GM18502 (cell line): ENCODE measurements around the gene SARDH.
"Not testable (repeated sequence)": the region's sequence is repeated elsewhere in the genome, so short reads cannot be mapped to it uniquely, and the experiment has no call there.

Experiments
- ATAC-seq: cut with Tn5 transposase; IDR thresholded peaks from one replicate; pipeline ENCODE4 v1.9.1; 2021; ENCODE audit warnings: mild to moderate bottlenecking; ENCODE audit not compliant: unreplicated experiment, poor library complexity

The SARDH gene

GRCh38 chr9:133675796-133676195 is 62.4 kb downstream of the SARDH start:
- not testable (repeated sequence) for ATAC-seq

DNA sequence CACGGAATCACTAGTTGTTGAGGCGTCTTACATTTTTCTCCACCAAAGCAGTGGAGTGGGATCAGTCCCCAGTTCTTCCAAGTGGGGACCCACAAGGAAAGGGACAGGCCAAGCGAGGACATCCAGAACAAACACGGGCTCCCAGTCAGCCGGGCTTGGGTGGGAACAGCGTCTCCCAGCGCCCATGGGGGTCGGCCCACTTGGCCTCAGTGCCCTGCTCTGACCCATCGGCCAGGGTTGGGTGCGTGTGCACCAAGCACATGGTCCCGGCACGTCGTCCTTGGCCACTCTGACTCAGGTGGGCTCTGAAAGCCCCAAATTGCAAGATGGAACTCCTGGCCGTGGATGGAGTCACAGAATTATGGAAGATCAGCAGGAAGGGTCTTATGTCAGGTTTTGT is 64.1 kb downstream of the SARDH start:
- no peak for ATAC-seq

- ATAC-seq: no peak
Observed at GRCh38 chr9:133673258-133673655, 64.9 kb downstream of the SARDH start.

GRCh38 chr9:133672503-133673257 is 65.5 kb downstream of the SARDH start:
- ATAC-seq: no peak

GRCh38 chr9:133671371-133671770 is 66.8 kb downstream of the SARDH start:
- no peak for ATAC-seq

- ATAC-seq: no peak
Observed at GRCh38 chr9:133670466-133670865, 67.7 kb downstream of the SARDH start.

- ATAC-seq: no peak
Observed at GRCh38 chr9:133669182-133669801, 68.9 kb downstream of the SARDH start.

- no peak for ATAC-seq
Observed at GRCh38 chr9:133667759-133668450, 70.2 kb downstream of the SARDH start.

DNA sequence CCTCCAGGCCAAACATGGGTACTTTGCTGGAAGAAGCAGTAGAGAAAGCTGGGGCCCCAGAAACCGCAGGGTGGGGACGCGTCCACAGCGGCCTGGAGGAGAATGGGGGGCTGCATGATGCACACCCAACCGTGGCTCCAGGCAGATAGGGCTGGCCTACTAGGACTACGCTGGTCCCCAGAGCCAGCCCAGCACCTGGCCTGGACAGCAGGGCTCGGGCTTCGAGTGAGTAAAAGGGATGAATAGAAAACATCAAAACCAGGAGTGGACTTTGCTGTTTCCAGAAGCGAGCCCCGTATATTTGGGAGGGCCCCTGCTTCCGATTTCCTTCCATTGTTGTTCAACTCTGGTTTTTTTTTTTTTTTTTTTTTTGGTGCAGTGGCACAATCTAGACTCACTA is 71.3 kb downstream of the SARDH start:
- ATAC-seq: no peak

GRCh38 chr9:133666387-133666786 is 71.8 kb downstream of the SARDH start:
- ATAC-seq: no peak

DNA sequence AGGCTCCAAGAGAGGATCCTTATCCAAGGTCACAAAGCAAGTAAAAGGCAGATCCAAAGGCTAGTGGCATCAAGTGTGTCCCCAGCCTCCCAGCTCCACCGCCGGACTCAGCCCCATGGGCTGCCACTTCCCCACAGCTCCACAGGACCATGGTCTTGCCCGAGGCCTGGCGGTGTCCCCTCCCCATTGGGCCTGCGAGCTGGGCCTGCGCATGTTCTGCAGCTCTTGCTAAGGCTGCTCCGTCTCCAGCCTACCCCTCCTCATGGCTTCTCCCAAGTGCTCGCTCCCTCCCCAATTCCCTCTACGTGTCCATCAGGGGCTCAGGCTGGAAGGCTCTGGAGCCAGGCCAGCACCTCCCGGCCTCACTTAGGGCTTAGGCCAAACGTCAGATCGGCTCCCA is 72.6 kb downstream of the SARDH start:
- no peak for ATAC-seq

GRCh38 chr9:133665096-133665495 is 73.1 kb downstream of the SARDH start:
- no peak for ATAC-seq

DNA sequence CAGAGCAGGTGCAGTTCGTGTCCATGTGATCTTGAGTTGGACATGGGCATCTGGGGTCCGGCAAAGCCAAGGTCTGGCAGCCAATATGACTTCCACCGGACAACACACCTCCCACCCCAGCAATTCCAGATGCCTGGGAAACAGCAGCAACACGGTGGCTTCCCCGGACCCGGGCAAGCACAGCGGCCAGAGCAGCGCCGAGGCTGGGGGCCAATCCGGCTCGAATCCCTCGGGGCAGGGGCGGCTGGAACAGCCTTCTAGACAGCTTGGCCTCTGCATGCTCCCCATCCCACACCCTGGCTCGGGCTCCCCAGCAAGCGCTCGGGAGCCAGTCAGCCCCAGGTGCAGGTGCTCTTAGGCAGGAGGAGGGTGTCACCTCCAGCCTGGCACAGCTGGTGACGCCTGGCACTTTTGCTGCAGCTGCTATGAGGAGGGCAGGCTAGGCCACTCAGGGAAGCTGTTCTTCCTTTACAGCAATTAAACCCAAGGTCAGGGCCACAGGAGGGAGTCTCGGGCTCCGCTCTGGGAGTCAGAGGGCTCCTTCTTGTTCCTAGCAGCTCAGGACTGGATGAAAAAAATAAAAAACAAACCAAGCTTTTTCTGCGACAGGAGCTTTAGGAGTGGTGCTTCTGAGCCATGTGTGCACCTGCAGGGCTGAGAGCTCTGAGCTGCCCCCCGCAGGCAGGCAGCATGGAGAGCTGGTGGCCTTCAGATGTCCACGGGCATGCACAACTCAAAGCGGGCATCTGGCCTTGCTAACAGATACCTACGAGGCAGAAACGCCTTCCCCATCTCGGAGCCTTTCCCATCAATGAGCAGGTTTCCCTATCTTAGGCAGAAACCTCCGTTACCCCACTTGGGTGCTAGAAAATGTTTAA is 73.7 kb downstream of the SARDH start:
- no peak for ATAC-seq

GRCh38 chr9:133661846-133662540 is 76.2 kb downstream of the SARDH start:
- no peak for ATAC-seq

DNA sequence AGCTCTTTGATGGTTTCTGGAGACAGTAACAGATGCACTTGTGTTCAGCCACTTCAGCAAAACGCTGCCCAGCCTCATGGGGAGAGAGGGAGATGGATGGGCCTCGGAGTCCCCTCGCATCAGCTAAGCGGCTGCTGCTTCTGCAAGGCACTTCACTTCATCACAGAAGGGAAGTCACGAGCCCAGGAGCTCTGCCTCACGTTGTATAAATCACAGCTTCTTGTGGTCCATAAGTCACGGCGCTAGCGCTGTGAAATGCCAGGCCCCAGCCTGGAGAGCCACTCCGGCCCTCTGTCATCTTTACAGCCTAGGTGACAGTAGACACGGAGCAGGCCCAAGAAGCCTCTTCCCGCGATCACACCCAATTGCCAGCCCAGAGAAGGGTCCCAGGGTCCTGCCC is 78.6 kb downstream of the SARDH start:
- ATAC-seq: no peak

DNA sequence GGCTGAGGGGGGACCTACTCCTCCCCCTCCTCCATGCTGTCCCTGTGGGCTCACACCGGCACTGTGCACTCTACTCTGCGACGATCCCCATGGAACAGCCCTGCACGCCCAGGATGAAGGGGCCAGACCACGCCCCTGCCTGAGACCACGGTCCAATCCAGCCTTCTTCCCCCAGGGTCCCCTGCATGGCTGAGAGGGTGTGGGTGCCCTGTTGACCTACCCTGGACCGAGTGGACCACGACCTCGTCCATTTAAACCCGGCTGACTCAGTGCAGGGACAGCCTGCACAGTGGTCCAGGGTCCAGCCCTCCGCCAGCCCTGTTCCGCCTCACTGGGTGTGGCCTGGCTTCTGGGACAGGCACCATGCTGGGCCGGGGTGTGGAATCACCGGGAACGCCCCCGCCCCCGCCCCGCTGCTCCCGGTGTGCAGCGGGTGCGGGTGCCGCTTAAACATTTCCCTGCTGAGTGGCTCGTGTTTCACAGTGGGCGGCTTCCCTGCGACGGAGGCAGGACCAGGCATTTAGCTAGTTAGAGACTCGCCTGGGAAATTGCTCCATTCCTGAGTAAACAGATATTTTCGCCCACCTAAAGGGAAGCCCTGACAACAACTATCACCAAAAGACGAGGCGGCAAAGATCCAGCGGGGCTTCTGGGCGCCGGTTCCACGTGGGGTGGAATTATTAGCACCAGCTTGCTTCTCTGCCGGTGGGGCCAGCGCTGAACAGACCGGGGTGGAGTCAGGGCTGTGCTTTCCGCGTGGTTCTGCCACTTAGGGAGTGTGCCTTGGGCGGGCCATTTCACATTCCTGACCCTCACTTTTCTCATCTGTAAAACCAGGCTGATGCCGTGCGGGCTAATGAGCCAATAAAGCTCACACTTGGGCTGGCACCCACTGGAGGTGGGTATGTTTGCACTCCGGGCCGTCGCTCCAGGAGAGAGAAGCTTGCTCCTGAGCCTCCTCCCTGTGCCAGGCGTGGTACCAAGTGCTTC is 79.4 kb downstream of the SARDH start:
- ATAC-seq: no peak

- no peak for ATAC-seq
Observed at GRCh38 chr9:133657120-133657661, 81.0 kb downstream of the SARDH start.
